SKM-1 (cell line): ENCODE data around the gene UBAC1.

Experiments
- DNase-seq: peaks from one replicate; lab custom pipeline; 2025; ENCODE audit not compliant: unreplicated experiment; lab: John Stamatoyannopoulos, UW

UBAC1 gene

DNA sequence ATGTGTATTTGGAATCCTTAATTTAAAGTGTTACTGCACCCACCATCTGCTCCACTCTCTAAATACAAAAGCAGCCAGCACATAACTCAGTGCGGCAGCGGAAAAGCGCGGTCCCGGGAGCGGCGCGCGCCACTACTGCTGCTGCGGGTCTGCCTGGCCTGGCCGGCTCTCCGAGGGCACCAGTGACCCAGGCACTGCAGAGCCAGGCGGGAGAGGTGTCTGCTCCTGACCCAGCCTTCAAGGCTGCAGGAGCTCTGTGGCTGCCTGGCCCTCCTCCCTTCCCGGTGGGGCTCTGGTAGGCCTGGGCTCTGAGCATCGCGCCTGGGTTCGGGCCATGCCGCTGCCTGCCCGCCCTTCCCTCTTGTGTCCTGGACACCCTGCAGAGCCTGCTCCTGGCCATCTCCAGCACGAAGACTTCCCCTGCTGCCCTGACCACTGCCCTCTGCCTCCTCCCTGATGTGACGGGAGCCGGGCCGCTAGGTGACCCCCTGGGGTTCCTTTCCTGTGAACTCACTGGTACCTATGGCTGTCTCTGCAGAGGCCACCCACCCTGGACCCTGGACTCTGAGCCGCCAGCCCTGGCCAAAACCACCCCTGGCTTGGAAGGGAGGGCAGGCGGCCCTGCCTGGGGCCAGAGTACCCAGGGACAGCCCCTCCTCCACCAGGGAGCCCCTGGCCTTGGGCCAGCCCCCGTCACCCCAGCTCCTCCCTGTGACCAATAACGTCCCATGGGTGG is 32.8 kb upstream of the UBAC1 start:
- no peak for DNase-seq

GRCh38 chr9:135993409-135993742 is 32.2 kb upstream of the UBAC1 start:
- no peak for DNase-seq

DNA sequence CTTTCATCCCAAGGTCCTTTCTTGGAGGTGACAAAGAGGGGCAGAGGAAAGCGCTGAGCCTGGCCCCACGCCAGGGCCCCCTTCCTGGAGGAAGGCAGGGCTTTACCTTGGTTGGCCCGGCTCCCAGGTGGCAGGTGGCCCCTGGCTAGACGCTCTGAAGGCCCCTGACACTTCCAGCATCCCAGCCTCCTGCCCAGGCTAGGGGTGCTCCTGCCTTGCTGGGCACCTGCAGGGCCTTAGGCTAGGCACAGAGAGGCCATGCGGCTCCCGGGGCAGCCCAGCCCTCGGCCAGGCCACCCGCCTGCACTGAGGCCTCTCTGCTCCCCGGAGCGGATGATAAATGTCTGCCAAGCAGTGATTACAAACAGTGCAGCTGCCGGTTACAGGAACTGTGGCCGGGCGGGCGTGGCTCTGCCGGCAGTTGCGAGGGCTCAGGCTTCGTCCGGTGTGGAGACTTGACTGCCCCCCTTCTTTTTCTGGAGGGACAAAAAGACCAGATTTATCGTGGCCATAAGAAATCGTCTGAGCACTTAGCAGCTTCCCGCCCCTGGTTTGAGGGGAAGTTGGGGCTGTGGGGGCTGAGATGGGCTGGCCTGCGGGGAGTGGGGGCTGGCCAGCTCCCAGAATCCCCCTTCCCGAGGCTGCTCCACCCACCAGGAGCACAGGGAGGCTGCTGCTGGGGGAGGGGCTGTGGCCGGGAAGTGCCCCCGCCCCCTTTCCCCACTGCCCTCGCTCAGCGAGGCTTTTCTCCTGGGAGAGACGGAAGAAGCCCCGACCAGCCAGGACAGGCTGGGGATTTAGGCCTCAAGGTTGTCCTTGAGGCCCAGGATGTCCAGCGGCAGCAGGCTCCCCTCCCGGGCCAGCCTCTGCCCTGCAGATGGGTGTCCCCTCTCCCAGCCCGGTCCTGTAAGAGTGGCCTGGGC is 31.6 kb upstream of the UBAC1 start:
- DNase-seq, result no peak

- DNase-seq, result no peak
These were observed 30.6 kb upstream of the UBAC1 start for GRCh38 chr9:135991771-135992170.

DNA sequence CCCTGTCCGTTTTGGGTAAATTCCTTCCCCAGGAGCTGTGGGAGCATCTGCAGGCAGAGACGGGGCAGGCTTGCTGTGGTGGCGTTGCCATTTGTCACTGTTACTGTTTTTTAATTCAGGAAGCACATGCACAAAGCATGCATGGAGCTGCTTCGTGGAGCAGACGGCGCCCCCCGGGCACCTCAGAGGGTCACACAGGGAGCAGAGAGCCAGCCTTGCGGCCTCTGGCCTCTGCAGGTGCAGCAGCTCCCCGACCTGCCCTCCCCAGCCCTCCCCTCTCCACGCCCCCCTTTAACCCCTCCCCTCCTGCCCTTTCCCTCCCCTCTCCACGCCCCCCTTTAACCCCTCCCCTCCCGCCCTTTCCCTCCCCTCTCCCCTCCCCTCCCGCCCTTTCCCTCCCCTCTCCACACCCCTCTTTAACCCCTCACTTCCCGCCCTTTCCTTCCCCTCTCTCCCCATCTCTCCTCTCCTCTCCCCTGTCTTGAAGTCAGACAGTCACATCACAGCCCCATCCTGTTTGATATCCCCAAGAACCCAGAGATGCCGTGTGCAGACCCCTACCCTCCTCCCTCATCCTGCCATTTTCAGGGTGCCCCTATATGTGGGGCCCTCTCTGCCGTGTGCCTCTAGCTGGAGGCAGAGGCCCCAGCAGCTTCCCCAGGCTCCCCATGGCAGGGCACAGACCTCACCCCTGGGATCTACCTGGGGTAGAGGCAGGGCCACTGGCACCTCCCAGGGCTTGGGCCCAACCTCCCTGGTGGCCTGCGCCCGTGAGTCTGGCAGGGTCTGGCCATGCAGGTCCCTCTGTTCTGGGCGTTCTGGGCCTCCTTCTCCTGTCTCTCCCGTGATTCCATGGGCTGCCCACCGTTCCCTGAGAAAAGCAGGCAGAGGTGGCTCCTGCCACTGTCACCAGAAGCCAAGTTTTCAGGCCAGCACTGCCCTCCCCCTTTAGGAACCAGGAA is 29.6 kb upstream of the UBAC1 start:
- DNase-seq, result peak; percentile 51

GRCh38 chr9:135989722-135990467 is 28.7 kb upstream of the UBAC1 start:
- DNase-seq, result no peak

- DNase-seq, result no peak
These were observed 28.0 kb upstream of the UBAC1 start for GRCh38 chr9:135989157-135989556.

DNA sequence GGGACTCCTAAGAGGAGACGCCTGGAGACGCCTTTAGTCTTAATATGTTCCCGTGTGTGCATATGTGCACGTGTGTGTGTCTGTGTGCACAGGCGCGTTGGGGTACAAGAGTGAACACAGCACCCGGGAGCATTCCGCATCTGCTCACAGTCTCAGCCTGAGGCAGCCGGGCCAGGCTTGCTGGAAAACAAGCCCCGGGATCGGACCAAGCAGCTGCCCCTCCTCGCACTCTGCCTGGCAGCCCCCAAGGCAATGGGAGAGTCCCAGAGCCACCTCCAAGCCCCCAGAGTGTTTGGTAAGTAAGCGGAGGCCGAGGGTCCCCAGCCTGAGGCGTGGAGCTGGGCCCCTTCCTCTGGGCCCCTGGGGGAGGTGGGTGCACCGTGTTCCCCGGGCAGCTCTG is 27.3 kb upstream of the UBAC1 start:
- DNase-seq, result no peak

DNA sequence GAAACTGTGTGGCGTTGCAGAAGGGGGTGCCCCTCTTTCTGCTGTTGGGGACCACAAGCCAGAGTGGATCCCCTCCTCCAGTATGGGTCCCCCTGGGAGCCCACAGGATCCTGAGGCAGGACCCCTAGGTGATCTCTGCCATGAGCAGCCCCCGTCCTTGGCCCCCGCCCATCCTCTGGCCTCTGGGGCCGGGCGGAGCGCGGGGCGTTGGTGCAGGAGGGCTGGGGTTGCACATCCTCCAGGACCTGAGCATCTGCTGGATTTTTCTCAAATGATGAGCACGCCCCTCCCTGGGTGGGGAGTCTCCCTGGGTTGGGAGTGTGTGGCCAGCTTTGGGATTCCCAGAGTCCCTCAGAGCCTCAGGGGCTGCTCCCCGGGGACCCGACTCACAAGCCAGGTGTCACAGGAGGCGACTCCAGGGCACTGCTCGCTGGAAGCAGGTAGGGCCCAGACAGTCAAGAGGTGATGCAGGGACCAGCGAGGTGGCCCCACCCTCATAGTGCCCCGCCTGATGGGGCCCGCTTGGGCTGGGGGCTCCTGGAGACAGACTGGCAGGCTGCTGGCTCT is 26.7 kb upstream of the UBAC1 start:
- DNase-seq, result no peak

DNA sequence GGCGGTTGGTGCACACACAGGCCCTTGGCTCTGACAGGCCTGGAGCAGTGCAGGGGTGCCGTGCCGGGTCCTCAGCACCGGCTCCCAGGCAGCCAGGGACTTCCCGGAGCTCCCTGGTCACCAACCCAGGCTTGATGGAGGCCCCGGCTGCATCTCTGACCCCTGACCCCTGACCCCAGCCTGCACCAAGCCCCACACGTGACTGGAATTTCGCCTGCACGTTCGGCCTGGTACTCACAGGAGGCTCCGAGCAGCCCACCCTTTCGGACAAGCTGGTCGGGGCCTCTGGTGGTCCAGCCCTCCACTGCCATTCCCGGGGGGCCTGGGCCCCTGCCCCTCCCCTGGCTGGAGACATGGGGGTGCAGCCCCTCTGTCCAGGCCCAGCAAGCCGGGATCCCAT is 25.4 kb upstream of the UBAC1 start:
- no peak for DNase-seq

DNA sequence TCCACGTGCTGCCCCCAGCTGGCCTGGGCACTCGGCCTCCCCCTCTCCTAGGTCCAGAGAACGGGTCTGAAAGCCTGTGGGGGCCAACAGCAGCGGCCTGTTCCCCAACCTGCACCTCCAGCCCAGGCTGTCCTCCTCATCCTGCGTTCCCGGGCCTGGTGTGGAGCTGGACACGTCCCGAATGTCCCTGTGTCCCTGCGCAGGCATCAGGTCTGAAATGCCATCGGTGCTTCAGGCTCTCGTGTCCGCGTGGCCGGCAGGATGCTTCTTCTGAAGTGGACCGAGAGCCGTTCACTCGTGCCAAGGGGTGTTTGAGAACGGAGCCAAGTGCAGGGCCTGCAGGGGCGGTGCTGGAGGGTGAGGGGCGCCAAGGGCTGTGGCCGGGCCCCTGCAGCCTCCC is 24.7 kb upstream of the UBAC1 start:
- DNase-seq, result no peak

- DNase-seq, result no peak
These were observed 24.2 kb upstream of the UBAC1 start for GRCh38 chr9:135985459-135985774.

GRCh38 chr9:135984072-135984710 is 23.0 kb upstream of the UBAC1 start:
- DNase-seq, result no peak

DNA sequence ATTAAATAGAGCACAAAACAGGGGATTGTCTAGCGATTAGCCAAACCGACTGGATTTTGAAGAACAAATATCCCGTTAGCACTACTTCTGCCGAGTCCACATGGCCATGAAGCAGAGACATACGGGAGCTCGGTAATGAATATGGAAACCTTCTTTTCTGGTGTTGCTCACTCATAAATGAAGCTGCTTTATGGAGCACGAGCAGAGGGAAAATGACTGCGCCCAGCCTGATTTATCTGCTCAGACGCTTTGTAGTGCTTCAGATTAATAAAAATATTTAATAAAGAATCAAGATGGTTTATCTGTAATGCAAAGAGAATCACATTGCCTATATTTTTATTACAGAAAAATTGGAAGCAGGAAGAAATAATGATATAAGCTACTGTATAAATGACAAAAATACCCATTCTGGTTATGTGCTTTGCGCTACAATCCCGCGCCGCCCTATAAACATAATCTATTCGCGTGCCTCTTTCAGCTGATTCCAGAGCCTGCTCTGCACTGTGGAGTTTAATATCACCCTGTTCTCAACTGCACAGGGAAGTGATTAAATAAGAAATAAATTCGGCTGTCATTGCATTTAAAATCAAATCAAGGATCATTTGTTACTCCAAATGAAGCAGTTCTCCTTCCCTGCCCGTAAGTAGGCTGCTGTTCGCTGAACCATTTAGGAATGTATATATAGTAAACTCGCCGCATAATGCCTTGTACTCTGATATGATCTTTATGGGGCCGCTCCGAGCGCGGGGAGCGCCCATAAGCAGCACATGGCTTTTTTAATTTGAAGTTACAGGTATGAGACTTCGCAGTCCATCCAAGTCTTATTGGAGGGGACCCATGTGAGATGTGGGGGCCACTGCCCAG is 22.3 kb upstream of the UBAC1 start:
- DNase-seq, result no peak

DNA sequence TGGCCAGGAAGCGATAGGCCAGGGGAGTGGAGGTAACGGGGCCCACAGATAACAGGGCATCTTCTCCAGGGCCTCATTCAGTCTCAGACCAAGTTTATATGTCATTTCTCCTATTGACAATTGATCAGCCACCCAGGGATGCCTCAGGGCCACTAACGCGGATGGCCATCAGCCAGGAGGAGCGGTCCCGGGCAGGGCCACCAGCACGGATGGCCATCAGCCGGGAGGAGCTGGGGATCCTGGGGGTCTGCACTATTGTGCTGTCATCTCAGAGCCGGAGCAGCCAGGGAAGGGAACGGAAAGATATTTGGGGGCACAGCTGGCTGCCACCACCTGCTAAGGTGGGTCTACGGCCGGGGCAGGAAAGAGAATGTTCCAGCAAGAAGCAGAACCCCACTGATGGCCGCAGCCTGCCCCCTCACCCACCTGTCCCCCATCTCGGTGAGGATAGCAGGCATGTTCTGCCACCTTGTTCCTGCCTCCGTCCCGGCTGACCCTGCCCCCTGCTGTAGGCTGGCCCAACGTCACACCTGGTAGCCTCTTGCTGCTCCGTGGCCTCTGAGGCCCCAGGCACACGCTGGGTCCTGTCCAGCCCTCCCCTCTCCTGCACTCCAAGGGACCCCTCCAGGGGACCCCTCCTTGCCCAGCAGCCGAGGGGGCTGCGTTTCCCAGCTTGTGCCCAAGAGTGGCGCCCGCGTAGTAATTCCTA is 21.5 kb upstream of the UBAC1 start:
- DNase-seq, result no peak

DNA sequence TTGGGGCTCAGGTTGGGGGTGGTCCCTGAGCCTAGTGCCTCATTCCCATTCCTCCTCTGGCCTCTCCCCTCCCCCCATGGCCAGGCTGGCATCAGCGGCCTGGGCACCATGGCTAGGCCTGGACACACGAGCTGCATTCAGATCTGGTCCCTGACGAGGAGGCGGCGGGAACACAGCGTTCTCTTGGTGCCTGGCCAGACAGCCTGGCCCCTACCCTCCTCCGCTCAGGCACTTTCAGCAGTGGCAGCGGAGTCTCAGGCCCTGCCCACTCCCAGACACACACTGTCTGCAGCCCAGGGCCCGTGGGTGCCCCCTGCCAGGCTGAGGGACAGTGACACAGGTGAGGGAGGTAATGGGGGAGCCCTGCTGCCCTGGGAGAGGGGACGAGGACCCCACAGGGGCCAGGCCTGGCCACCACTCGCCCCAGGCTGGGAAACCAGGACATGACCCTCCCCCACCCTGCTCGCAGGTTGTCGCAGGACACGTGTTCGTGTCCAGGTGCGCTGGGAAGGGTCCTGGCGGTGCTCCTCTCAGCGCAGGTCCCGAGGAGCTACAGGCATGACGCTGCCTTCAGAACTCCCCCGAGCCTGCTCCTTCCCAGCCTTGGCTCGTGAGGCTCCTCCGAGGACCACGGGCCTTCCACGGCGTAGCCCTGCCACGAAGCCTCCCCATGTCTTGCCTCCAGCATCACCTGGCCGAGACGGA is 19.9 kb upstream of the UBAC1 start:
- no peak for DNase-seq

DNA sequence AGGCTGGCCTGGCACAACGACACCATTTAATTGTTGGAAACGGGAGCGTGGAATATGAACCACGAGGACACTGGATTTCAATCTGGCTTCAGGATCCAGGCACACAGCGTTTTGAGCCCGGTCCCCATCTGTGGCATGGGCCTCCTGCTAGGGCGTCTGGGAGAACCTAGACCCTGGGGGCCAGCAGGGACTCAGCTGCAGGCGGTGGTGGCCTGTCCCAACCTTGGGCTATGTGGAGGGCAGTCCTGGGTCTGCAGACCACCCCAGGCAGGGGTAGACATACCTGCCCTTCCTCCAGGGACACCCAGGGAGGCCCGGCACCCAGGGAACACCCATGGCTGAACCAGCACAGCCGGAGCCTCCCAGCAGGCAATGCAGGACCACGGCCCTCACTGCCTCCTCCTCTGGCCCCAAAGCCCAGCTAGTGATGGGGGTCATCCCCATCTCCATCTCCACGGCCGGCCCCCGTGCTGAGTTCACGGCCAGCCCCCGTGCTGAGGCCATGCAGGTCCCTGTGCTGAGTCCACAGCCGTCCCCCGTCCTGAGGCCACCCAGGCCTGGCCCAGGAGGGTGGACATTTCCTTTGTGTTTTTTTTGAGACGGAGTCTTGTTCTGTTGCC is 18.5 kb upstream of the UBAC1 start:
- no peak for DNase-seq
